PC-3 (cell line): Measurements from ENCODE around the gene CNTN6. TPM values are rescaled to one million over a fixed set of nuclear protein-coding genes. Genes with fewer than 3 reads are reported as not detected.

Source experiments
- ATAC-seq: fragments of 200-7000 bp; cut with Tn5 transposase; 2 replicates; pipeline ENCODE4 v1.9.1; 2020; ENCODE audit warnings: mild to moderate bottlenecking, moderate library complexity
- BruUV-seq: library from RNA; stranded (reverse); fragments of 400-500 nt; replicated peaks from 2 replicates; lab custom pipeline; 2021; lab: Mats Ljungman, UMichigan
- CTCF ChIA-PET: fragments of 300-600 bp; sonication (Branson Sonifier 250); formaldehyde crosslinking; loops from one replicate; lab custom pipeline; 2022; ENCODE audit warnings: antibody characterized with exemption; lab: Charles Lee
- POLR2A ChIA-PET: fragments of 300-600 bp; sonication (Branson Sonifier 250); formaldehyde crosslinking; loops from one replicate; lab custom pipeline; 2022; ENCODE audit warnings: antibody characterized with exemption; ENCODE audit not compliant: unreplicated experiment; lab: Charles Lee
- DNase-seq: peaks from one replicate; pipeline ENCODE4 v3.0.0-alpha.2; 2015
- H2AFZ ChIP-seq: fragments of 300-600 bp; sonication (generic); 2 replicates; pipeline ENCODE4 v1.6.0; 2016; ENCODE audit warnings: antibody characterized with exemption, low read length
- H3F3A ChIP-seq: fragments of 300-600 bp; sonication (generic); one replicate; pipeline ENCODE4 v1.6.0; 2017; ENCODE audit warnings: antibody characterized with exemption, low read length, control low read depth, mild to moderate bottlenecking; ENCODE audit not compliant: unreplicated experiment
- H3K27ac ChIP-seq: fragments of 300-600 bp; sonication (generic); 2 replicates; pipeline ENCODE4 v1.5.1; 2016; ENCODE audit warnings: mild to moderate bottlenecking, low read length
- H3K27me3 ChIP-seq: fragments of 300-600 bp; sonication (generic); 2 replicates; pipeline ENCODE4 v1.6.1; 2016; ENCODE audit warnings: low read length, mixed read lengths
- H3K36me3 ChIP-seq: fragments of 300-600 bp; sonication (generic); 2 replicates; pipeline ENCODE4 v1.6.1; 2016; ENCODE audit warnings: low read depth, mixed run types, low read length, mixed read lengths
- H3K4me1 ChIP-seq: fragments of 300-600 bp; sonication (generic); 2 replicates; pipeline ENCODE4 v1.5.1; 2016; ENCODE audit warnings: low read length; ENCODE audit not compliant: insufficient read depth
- H3K4me2 ChIP-seq: fragments of 300-600 bp; sonication (generic); 2 replicates; pipeline ENCODE4 v1.6.0; 2016; ENCODE audit warnings: low read length
- H3K4me3 ChIP-seq: fragments of 300-600 bp; sonication (generic); 2 replicates; pipeline ENCODE4 v1.5.1; 2016; ENCODE audit warnings: mild to moderate bottlenecking, low read length, mixed read lengths
- H3K79me2 ChIP-seq: fragments of 300-600 bp; sonication (generic); 2 replicates; pipeline ENCODE4 v1.6.1; 2017; ENCODE audit warnings: low read length, mixed read lengths
- H3K9ac ChIP-seq: fragments of 300-600 bp; sonication (generic); 2 replicates; pipeline ENCODE4 v1.6.0; 2016; ENCODE audit warnings: mild to moderate bottlenecking, low read length
- H3K9me2 ChIP-seq: fragments of 300-600 bp; sonication (generic); replicated peaks from 2 replicates; pipeline ENCODE4 v1.6.1; 2016; ENCODE audit warnings: mixed run types, low read length, mixed read lengths
- H3K9me3 ChIP-seq: fragments of 300-600 bp; sonication (generic); 2 replicates; pipeline ENCODE4 v1.6.1; 2016; ENCODE audit warnings: low read length, mixed read lengths
- H4K20me1 ChIP-seq: fragments of 300-600 bp; sonication (generic); 2 replicates; pipeline ENCODE4 v1.6.1; 2016; ENCODE audit warnings: low read length, mixed read lengths
- CTCF ChIP-seq: fragments of 300-600 bp; sonication (generic); conservative IDR thresholded peaks from 2 replicates; pipeline ENCODE4 v1.5.1; 2017; ENCODE audit warnings: antibody characterized with exemption, low read depth, mild to moderate bottlenecking, low read length
- EZH2 ChIP-seq: fragments of 300-600 bp; sonication (generic); IDR thresholded peaks from one replicate; pipeline ENCODE4 v1.6.1; 2017; ENCODE audit warnings: antibody characterized with exemption, mild to moderate bottlenecking, low read length; ENCODE audit not compliant: unreplicated experiment
- EZH2phosphoT487 ChIP-seq: fragments of 300-600 bp; sonication (generic); IDR thresholded peaks from 2 replicates; pipeline ENCODE4 v1.6.1; 2018; ENCODE audit warnings: mild to moderate bottlenecking, antibody characterized with exemption, low read length, borderline replicate concordance
- intact Hi-C: fragments of 100-400 bp; cut with micrococcal nuclease; formaldehyde crosslinking; loops from 2 replicates; pipeline ENCODE4 v1.9.0; 2023
- total RNA-seq: library from RNA; depleted of rRNA; stranded (reverse); fragments of >200 nt; gene quantifications from 2 replicates; pipeline ENCODE4 v1.2.3, GENCODE V29; 2014

Gene CNTN6
- total RNA-seq, 1 experiment from 2014 or later: not detected

GRCh38 chr3:1232276-1232675, 139.5 kb downstream of the CNTN6 start:
- H3K9ac ChIP-seq: no peak overlapping the region
- H3K9me2 ChIP-seq: no peaks in the 10 kb centered on the region
- no peaks in the 10 kb centered on the region for H3K27me3 ChIP-seq
- H4K20me1 ChIP-seq: no peaks in the 10 kb centered on the region
- no peaks in the 10 kb centered on the region for H3K36me3 ChIP-seq
- H3K4me3 ChIP-seq: no peak overlapping the region
- DNase-seq (no peak), ATAC-seq (no peak)
- no peaks in the 10 kb centered on the region for H3K79me2 ChIP-seq
- H3K4me1 ChIP-seq: no peaks in the 10 kb centered on the region
- TF ChIP-seq EZH2phosphoT487 (no peak), EZH2 (no peak), CTCF (no peak)
- intact Hi-C loops: no loop called here
- no peaks in the 10 kb centered on the region for H3F3A ChIP-seq
- H3K27ac ChIP-seq: no peak overlapping the region
- ChIA-PET POLR2A (no interaction called here), CTCF (no interaction called here)
- H3K9me3 ChIP-seq: peaks cover 25% of the 10 kb centered on the region
- no TSS peak for BruUV-seq
- H2AFZ ChIP-seq: no peak overlapping the region
- H3K4me2 ChIP-seq: no peak overlapping the region

GRCh38 chr3:1235526-1236120, 142.8 kb downstream of the CNTN6 start:
- no peaks in the 10 kb centered on the region for H3K4me1 ChIP-seq
- H2AFZ ChIP-seq: no peak overlapping the region
- H3K4me2 ChIP-seq: no peak overlapping the region
- DNase-seq (no peak), ATAC-seq (no peak)
- TF ChIP-seq EZH2 (no peak), EZH2phosphoT487 (no peak), CTCF (no peak)
- no peaks in the 10 kb centered on the region for H3K9me2 ChIP-seq
- H3K4me3 ChIP-seq: no peak overlapping the region
- H3F3A ChIP-seq: no peaks in the 10 kb centered on the region
- H3K9ac ChIP-seq: no peak overlapping the region
- peaks cover 17% of the 10 kb centered on the region; the same call in 1 of the 2 replicates for H3K9me3 ChIP-seq
- ChIA-PET POLR2A (no interaction called here), CTCF (no interaction called here)
- H4K20me1 ChIP-seq: no peaks in the 10 kb centered on the region
- no peak overlapping the region for H3K27ac ChIP-seq
- no peaks in the 10 kb centered on the region for H3K79me2 ChIP-seq
- H3K27me3 ChIP-seq: no peaks in the 10 kb centered on the region
- no TSS peak for BruUV-seq
- intact Hi-C loops: no loop called here
- no peaks in the 10 kb centered on the region for H3K36me3 ChIP-seq

GRCh38 chr3:1251282-1252060, 158.6 kb downstream of the CNTN6 start:
- Histone ChIP-seq H3K27ac (no peak overlapping the region), H3K27me3 (no peaks in the 10 kb centered on the region), H4K20me1 (no peaks in the 10 kb centered on the region), H3K4me2 (no peak overlapping the region), H3K79me2 (no peaks in the 10 kb centered on the region), H3K4me3 (no peak overlapping the region), H3F3A (no peaks in the 10 kb centered on the region), H3K4me1 (no peaks in the 10 kb centered on the region), H3K36me3 (no peaks in the 10 kb centered on the region), H3K9me2 (no peaks in the 10 kb centered on the region), H2AFZ (no peak overlapping the region), H3K9ac (no peak overlapping the region), H3K9me3 (peaks cover 32% of the 10 kb centered on the region; the same call in 1 of the 2 replicates)
- no TSS peak for BruUV-seq
- ChIA-PET CTCF (interaction anchor here (0.7 kb wide), 1 partner anchor 28 kb away, joined by 3 read pairs; no protein-coding TSS in a partner anchor), POLR2A (no interaction called here)
- TF ChIP-seq CTCF: no peak
- TF ChIP-seq EZH2: no peak
- ATAC-seq (no peak), DNase-seq (no peak)
- intact Hi-C loops: no loop called here
